NCI-H1436 treated with DMSO at 0.1 percent for 48 hours (cell line): ENCODE measurements around the gene SLC6A11.

Source experiments
- DNase-seq: peaks from one replicate; lab custom pipeline; 2025; lab: John Stamatoyannopoulos, UW

The SLC6A11 gene

DNA sequence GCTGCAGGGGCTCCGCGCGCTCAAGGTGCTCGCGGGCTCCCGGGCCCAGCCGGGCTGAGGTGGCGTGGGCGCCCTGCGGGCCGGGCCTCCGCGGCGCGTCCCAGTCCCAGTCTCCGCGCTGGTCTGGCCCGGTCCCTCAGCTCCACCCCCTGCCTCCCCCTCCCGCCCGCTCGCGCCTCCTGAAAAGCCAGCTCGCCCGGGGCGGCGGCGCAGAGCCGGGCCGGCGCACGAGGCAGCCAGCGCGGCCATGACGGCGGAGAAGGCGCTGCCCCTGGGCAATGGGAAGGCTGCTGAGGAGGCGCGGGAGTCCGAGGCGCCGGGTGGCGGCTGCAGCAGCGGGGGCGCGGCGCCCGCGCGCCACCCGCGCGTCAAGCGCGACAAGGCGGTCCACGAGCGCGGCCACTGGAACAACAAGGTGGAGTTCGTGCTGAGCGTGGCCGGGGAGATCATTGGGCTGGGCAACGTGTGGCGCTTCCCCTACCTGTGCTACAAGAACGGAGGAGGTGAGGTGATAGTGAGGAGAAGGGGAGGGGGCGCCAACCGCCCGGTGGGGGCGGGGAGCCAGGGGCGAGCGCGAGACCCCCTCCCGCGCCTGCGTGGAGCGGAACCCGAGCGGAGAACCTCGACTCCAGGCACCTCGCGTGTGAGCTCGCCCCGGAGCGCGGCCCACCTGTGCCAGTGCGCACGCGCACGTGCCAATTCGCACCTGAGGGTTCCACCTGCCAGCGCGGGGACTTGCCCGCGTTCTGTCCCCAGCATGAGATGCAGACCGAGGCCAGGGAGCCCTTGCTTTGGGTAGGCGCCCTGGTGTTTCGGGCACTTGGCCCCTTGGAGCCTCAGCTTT, at the start of gene SLC6A11:
Gene SLC6A11 (plus strand): TSS at position 210 of the 844 bp plus-strand sequence. CDS start 38 bp downstream, at position 248.
- DNase-seq: no peak

GRCh38 chr3:10768708-10769394, 47.2 kb upstream of the SLC6A11 start:
- no peak for DNase-seq

GRCh38 chr3:10770547-10770946, 45.5 kb upstream of the SLC6A11 start:
- DNase-seq: no peak

- DNase-seq: no peak
These were observed 45.0 kb upstream of the SLC6A11 start for GRCh38 chr3:10770981-10771380.

GRCh38 chr3:10771486-10772270, 44.4 kb upstream of the SLC6A11 start:
- no peak for DNase-seq

DNA sequence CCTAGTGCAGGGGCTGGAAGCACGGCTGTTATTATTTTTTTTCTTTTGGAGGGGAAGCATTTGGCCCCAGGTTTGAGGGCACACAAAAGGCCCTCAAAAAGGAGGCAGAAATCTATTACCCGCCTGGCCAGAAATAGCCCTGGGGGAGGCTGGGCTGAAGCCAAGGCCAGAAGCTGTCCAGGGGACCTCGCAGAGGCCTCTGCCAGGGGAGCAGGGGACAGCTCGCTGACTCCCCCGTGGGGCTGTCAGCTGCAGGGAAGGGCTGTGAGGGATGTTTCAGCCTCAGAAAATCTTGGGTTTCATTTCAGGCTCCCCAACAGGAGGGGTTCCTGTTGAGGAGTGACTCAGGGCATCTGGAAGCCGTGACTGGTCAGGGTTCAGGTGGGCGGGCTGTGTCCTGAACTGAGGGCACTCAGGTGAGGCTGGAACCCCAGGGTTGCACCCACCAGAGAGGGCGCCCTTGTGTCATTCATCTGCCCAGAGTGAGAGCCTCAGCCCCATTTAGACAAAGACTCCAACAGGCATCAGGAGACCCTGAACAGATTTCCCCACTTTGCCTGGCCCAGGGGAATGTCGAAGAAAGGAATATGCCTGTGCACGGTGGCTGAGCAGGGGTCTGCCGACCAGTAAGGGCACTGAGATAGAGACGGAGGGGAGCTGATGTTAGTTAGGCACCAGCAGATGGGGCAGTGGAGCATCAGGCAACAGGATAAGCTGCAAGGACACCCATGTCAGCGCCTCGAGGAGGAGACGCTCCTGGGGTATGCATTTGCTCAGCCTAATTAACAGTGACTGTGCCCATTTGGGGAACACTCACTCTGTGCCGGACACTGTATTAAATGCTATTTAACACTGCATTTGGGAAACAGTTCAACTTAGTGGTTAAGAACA, 43.5 kb upstream of the SLC6A11 start:
- no peak for DNase-seq

GRCh38 chr3:10774129-10774670, 41.8 kb upstream of the SLC6A11 start:
- no peak for DNase-seq

DNA sequence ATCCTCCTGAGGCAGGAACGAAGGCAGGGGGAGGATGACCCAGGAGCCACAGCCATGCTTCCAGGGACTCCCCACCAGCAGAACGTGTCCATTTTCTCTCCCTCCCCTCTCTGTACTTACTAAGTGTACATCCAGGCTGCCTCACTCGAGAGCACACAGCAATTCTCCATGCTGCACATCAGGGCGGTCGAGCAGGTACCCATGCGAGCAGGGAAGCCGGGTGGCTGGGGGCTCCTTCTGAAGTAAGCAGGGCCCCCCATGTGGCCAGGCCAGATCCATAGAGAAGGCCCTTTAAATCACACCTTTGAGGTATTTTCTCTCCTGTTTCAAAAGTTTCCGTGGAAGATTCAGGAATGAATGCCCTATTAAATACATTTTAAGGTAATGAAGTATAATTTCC, 41.2 kb upstream of the SLC6A11 start:
- no peak for DNase-seq

GRCh38 chr3:10775259-10775658, 40.8 kb upstream of the SLC6A11 start:
- DNase-seq: no peak

GRCh38 chr3:10775828-10776227, 40.2 kb upstream of the SLC6A11 start:
- no peak for DNase-seq

- no peak for DNase-seq
These were observed 38.4 kb upstream of the SLC6A11 start for GRCh38 chr3:10777627-10778026.

DNA sequence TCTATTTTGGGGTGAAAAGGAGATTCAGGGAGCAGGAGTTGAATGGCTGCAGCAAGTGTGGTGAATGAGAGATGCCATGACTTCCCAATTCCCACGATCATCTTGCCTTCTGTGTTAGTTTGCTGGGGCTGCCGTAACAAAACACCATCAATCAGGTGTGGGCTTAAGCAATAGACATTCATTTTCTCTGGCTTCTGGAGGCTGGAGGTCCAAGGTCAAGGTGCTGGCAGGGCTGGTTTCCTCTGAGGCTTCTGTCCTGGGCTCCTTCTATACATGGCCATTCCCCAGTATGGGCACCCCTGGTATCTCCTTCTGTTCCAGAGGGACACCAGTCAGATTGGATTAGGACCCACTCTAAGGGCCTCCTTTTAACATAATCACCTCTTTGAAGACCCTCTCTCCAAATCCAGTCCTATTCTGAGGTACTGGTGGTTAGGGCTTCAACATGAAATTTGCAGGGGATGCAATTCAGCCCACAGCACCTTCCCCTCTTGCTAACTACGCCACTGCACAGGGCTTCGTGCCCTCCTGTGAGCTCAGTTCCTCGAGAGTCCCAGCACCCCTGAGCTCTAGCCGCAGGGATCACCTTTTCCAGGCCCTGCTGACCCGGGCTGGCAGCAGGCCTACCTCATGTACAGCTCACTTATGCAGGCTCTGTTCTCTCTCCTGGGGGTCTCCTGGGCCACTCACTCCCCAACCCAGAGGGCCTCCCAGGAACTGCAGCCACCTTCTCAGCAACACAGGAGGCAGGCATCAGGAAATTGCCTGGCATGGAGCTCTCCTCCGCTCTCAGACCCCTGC, 37.3 kb upstream of the SLC6A11 start:
- no peak for DNase-seq

GRCh38 chr3:10779293-10779805, 36.7 kb upstream of the SLC6A11 start:
- DNase-seq: no peak

GRCh38 chr3:10780243-10780642, 35.8 kb upstream of the SLC6A11 start:
- DNase-seq: no peak

DNA sequence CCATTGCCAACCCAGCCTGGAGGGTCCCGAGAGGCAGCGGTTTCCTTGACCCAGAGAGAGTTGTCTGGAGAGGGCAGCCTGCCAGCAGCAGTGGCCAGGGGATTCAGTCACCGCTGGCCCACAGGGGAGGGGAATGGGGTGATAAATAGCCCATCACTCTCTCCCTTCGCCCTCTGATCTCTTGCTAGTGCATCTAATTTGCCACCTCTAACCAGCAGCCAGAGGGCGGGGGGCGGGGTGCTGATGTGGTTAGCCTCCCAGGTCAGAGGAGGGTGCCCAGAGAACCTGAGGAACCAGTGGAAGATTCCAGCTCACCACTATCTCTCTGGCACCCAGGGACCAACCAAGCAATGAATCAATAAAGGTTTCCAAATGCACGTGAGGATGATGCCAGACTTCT, 35.1 kb upstream of the SLC6A11 start:
- no peak for DNase-seq

DNA sequence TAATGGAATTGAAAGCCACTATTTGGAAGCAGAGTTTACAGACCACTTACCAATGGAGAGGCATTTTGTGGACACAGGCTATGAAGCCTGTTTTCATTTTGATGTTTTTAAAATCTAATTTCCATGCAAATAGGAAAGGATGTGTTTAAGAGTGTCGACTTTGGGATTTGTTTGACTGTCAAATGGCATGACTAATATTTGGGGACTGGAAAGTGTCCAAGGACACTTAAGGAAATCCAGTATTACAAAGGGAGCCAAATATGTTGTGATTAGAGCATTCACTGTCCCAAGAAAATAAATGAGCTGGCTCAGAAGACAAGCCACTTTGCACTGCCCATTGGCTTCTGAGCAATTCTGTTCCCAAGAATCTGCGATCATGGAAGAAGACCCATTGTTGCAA, 34.0 kb upstream of the SLC6A11 start:
- DNase-seq: no peak

DNA sequence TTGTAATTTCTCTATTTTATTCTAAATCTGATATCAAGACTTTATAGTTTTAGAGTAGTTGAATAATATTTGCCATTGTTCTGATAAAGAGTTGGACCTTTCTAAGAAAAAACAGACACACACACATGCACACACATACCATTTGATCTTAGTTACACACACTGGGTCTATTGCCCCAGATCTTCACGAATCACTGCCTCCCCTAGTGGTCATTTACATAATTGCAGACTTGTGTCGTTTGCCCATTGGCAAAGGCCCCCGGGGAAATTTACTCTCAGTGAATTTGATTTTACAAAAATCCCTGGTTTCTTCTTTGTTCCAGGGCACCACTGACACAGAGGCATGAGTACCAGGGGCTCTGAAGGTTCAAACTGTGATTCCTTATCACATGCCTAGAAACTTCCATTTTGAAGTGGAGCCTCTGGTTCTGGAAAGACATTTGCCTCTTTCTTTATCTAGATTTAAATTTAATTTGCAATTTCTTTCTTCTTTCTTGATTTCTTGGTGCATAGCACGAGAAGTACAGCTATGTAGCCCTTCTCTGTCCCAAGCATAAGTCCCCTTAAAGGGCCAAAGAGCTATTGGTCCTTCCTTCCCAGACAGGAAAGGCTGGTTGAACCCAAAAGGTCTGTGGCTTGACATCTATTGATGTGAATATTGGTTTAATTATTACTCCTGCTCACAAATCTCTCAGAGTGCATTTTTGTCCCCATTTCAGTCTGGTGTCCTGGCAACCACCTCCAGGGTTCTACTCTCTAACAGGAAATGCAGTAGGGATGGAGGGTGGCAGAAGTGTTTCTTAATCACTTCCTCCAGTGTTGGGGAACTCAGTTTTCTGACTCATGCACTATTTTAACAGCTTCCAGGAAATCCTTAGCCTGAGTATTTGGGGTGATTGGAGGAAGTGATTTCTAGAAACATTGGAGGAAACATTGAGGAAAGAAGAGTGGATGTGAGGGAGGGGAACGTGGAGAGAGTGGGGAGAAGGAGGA, 32.4 kb upstream of the SLC6A11 start:
- no peak for DNase-seq

- no peak for DNase-seq
These were observed 29.4 kb upstream of the SLC6A11 start for GRCh38 chr3:10786640-10787039.

GRCh38 chr3:10788451-10788850, 27.6 kb upstream of the SLC6A11 start:
- no peak for DNase-seq
